HL-60 (cell line): Measurements from ENCODE around the gene MAPRE2.

ENCODE experiments used
- DNase-seq, 2 experiments: peaks; one replicate each; pipeline ENCODE4 v3.0.0-alpha.2; 2010 to 2020; ENCODE audit warnings: low read depth in 1 of 2, low spot score in 1 of 2
- H3K27ac ChIP-seq: fragments of 250-450 bp; sonication (Bioruptor Pico); replicated peaks from 2 replicates; pipeline ENCODE4 v1.5.1; 2020; ENCODE audit warnings: mild to moderate bottlenecking, moderate library complexity
- H3K27me3 ChIP-seq: fragments of 250-450 bp; sonication (Bioruptor Pico); 2 replicates; pipeline ENCODE4 v1.5.1; 2021; ENCODE audit warnings: mild to moderate bottlenecking, moderate library complexity; ENCODE audit not compliant: insufficient read depth, poor library complexity, severe bottlenecking
- H3K4me3 ChIP-seq: replicated peaks from 2 replicates; pipeline ENCODE4 v1.5.1; 2011; ENCODE audit warnings: mild to moderate bottlenecking, control low read depth, low read length; ENCODE audit not compliant: insufficient read depth
- CTCF ChIP-seq: IDR thresholded peaks from one replicate; pipeline ENCODE4 v1.5.1; 2011; ENCODE audit warnings: low read length, control low read depth, inconsistent platforms; ENCODE audit not compliant: insufficient read depth
- GABPA ChIP-seq: IDR thresholded peaks from 2 replicates; pipeline ENCODE4 v1.6.1; 2012; ENCODE audit warnings: low read depth
- POLR2AphosphoS5 ChIP-seq: IDR thresholded peaks from 2 replicates; pipeline ENCODE4 v1.6.1; 2012; ENCODE audit warnings: low read depth
- REST ChIP-seq: IDR thresholded peaks from 2 replicates; pipeline ENCODE4 v1.6.1; 2012; ENCODE audit warnings: low read depth; ENCODE audit not compliant: insufficient replicate concordance
- SPI1 ChIP-seq: IDR thresholded peaks from 2 replicates; pipeline ENCODE4 v1.6.1; 2012; ENCODE audit warnings: low read depth, mild to moderate bottlenecking, borderline replicate concordance

MAPRE2 gene

GRCh38 chr18:35091841-35092240 lies 50.6 kb downstream of the MAPRE2 start:
- no peak overlapping the region for H3K4me3 ChIP-seq
- H3K27me3 ChIP-seq, result no peaks in the 10 kb centered on the region
- no peak overlapping the region for H3K27ac ChIP-seq
- TF ChIP-seq GABPA, result no peak
- TF ChIP-seq SPI1, result no peak
- no peak for TF ChIP-seq CTCF
- no peak for TF ChIP-seq POLR2AphosphoS5
- no peak for TF ChIP-seq REST
- DNase-seq, result peak in 1 of 2 experiments; percentile 11

GRCh38 chr18:35095983-35096676 lies 54.9 kb downstream of the MAPRE2 start:
- no peak for TF ChIP-seq CTCF
- TF ChIP-seq GABPA, result no peak
- TF ChIP-seq SPI1, result no peak
- TF ChIP-seq POLR2AphosphoS5, result no peak
- no peak for TF ChIP-seq REST
- H3K4me3 ChIP-seq, result no peak overlapping the region
- DNase-seq, result no peak
- no peak overlapping the region for H3K27ac ChIP-seq
- no peaks in the 10 kb centered on the region for H3K27me3 ChIP-seq

GRCh38 chr18:35096677-35097011 lies 55.4 kb downstream of the MAPRE2 start:
- no peak for DNase-seq
- no peak overlapping the region for H3K27ac ChIP-seq
- H3K4me3 ChIP-seq, result no peak overlapping the region
- no peaks in the 10 kb centered on the region for H3K27me3 ChIP-seq
- TF ChIP-seq CTCF (no peak), POLR2AphosphoS5 (no peak), GABPA (no peak)

GRCh38 chr18:35097195-35097594 lies 56.0 kb downstream of the MAPRE2 start:
- Histone ChIP-seq H3K27me3 (no peaks in the 10 kb centered on the region), H3K27ac (no peak overlapping the region), H3K4me3 (no peak overlapping the region)
- TF ChIP-seq POLR2AphosphoS5 (no peak), SPI1 (no peak), CTCF (no peak), GABPA (no peak), REST (no peak)
- DNase-seq, result no peak
